Stimulated activated CD8-positive, alpha-beta memory T cell treated with anti-CD3 and anti-CD28 coated beads, Interleukin-12 subunit alpha, Interleukin-12 subunit beta, amount 100 ng/mL, for 24 hours (primary cell): ENCODE measurements around the gene NSD2.

Experiments
- DNase-seq: peaks from one replicate; pipeline ENCODE4 v3.0.0-alpha.2; 2020; ENCODE audit errors: extremely low read depth

The NSD2 gene

DNA sequence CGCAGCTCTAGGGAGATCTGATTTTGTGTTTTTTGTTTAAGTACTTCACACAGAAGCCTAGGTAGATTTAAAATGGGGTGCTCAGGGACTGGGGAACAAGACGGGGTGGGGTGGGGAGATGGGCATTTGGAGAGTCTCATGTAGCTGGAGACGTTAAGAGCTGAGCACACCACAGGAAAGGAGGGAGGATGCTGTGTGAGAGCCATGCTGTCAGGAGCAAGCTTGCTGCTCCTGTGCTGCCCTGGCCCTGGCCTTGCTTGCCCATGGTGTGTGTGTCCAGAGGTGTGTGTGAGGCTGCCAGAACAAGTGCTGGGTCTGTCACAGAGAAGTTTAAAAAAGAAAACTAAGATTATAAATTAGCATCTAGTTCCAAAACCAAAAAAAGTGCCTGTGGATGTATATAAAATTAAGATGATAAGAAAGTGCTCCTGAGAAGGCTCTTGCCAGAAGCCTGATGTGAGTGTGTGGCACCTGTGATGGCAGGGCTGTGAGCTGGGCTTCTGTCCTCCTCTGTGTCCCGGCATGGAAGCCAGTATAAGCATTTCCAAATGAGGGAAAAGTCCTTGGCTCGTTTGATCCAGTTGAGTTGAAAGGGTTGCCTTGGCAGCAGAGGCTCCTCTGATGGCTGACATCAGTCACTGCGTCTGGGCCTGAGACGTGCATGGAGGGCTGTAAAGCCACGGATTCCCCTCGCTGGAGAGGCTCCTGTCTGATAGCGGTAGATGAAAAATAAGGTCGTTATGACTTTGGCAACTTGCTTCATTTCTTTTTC is 74.1 kb downstream of the NSD2 start:
- no peak for DNase-seq

- no peak for DNase-seq
Measured at GRCh38 chr4:1945912-1946311, 74.7 kb downstream of the NSD2 start.

DNA sequence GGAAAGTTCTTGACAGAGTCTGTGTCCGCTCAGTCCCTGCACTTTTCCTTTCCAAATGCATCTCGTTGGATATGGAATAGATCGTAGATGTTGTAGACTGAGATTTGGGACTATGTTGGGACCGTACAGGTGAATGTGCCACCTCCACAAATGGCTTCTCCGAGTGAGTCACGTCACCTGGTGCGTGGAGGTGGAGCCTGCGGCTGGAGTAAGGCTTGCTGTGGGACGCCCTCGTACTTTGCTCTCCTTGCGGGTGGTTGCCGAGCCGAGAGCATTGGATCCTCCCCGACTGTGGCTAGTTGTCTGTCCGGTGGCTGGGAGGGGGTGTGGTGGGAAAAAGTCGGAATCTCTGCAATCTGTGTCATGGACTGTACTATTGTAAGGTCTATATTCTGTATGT is 77.0 kb downstream of the NSD2 start:
- DNase-seq: no peak

DNA sequence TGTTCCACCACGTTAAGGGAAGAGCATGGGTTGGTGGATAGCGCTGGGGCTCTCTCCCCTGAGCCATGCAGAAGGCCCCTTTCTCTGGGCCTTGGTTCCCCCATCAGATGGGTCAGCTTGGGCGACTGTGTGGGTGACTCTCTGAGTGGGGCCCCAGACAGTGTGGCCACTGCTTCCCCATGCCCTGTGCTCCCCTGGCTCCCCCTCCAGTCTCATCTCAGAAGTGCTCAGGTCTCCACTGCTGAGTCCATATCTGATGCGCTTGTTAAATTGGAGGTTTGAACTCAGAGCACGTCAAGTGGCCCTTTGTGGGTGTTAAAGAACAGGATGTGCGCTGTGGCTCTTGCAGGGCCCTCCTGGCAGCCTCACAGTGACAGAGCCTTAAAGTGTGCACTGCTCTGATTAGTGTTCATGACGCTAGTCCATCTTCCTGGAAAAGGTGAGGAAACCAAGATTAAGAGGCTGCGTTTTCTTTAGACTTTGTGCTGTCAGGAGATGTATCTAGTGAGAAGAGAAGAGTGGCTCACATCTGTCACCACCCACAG is 77.8 kb downstream of the NSD2 start:
- DNase-seq: no peak

DNA sequence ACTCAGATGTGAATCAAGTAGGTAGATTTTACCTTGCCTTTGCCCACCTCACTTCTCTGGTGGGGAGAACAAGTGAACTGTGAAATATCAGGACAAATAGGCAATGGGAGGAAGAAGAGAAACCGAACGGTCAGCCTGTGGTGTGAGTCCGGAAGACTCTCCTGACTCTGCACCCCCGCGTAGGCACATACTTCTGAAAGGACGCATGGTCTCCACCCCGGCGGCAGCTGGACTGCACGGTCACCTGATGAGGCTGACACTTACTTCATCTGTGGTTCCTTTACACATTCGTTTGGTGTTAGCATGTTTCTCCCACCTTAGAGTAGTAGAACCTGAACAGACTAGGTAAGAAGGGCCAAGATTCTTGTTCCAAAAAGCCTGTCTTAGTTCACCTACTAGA is 79.2 kb downstream of the NSD2 start:
- no peak for DNase-seq

GRCh38 chr4:1952058-1952700 is 81.0 kb downstream of the NSD2 start:
- no peak for DNase-seq

- DNase-seq: no peak
Measured at GRCh38 chr4:1952719-1953118, 81.5 kb downstream of the NSD2 start.

GRCh38 chr4:1953335-1953734 is 82.1 kb downstream of the NSD2 start:
- no peak for DNase-seq

- no peak for DNase-seq
Measured at GRCh38 chr4:1956631-1957030, 85.4 kb downstream of the NSD2 start.

GRCh38 chr4:1958276-1959103 is 87.3 kb downstream of the NSD2 start:
- DNase-seq: no peak

- DNase-seq: no peak
Measured at GRCh38 chr4:1959104-1959384, 87.9 kb downstream of the NSD2 start.

- no peak for DNase-seq
Measured at GRCh38 chr4:1960170-1960825, 89.1 kb downstream of the NSD2 start.

DNA sequence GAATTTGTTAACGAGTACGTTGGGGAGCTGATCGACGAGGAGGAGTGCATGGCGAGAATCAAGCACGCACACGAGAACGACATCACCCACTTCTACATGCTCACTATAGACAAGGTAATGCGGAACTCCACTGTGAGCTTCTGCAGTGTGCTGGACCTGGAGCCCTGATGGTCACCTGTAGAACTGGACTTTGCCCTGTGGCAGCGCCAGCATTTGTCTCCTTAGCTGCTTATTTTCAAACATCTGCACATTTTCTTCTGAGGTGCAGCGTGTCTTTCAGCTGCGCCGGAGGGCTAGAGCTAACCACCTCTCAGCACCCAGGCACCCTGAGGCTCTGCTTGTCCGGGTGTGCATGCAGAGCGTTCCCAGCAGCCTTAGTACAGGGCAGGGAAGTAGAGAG is 89.8 kb downstream of the NSD2 start:
- no peak for DNase-seq

- DNase-seq: no peak
Measured at GRCh38 chr4:1961563-1961962, 90.4 kb downstream of the NSD2 start.

DNA sequence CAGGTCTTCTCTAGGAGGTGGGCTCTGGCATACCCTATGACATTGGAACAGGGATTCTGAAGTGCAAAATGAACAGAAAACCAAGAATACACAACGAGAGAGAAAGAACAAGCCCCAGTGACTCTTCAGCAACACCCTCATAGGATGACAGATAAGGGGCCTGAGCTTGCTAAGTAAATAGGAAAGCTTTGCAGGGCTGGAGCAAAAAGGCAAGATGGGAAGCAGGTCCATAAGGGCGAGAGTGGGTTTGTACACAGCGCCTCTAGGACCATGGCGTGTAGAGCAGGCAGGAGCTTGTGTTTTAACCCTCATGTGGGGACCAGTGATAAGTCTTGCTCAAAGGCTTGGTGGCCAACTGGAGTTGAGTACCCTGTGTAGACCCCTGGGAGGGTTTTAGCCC is 91.8 kb downstream of the NSD2 start:
- no peak for DNase-seq

DNA sequence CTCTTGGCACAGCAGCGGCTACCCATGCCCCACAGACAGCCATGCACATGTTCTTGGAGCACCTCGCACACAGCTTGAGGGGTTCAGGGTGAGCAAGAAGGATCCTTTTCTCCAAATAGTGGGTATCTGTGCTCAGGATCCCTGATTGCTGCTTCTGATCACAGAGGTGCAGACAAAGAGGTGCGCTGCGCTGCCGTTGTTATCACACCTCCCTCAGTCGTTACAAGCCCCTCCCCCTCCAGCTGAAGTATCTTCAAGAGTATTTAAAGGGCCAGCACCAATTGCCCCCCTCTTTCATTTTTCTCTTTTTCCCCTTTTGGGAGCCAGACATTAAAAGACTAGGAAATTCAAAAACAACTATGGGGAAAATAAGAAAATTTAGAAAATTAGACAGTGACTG is 93.2 kb downstream of the NSD2 start:
- DNase-seq: no peak

- no peak for DNase-seq
Measured at GRCh38 chr4:1964971-1965370, 93.8 kb downstream of the NSD2 start.

DNA sequence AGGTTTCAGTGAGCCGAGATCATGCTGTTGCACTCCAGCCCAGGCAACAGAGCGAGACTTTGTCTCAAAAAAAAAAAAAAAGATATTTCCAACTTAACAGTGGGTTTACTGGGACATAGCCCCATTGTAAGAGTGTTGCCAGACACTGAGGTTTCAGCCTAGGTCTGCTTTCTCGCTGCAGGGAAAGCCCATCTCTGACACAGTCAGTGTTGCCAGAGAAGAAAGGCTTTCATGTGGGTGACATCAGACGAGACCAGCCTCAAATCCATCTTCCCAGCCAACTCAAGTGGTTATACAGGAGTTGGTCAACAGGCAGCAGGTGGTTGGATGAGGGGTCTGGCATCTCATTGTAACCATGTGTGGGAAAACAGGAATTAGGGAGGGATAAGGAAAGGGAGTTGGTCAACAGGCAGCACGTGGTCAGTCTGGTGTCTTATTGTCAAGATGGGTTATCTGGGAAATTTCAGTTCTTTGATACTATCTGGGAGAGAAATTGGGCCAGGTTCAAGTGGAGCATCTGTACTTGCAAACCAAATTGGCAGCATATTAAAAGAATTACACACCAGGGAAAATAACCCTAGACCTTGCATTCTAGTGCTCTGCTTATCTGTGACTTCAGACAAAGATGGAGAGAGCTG is 96.4 kb downstream of the NSD2 start:
- no peak for DNase-seq

- DNase-seq: no peak
Measured at GRCh38 chr4:1968686-1969295, 97.6 kb downstream of the NSD2 start.

GRCh38 chr4:1969928-1970723 is 98.9 kb downstream of the NSD2 start:
- no peak for DNase-seq
